HG03575 (cell line): ENCODE data around the gene CRIP3.

Experiments used
- ATAC-seq: cut with Tn5 transposase; IDR thresholded peaks from one replicate; pipeline ENCODE4 v1.9.1; 2021; ENCODE audit not compliant: unreplicated experiment, insufficient number of reproducible peaks, low FRiP score; ENCODE audit errors: extremely low read depth

The CRIP3 gene

GRCh38 chr6:43262780-43263313, 45.8 kb downstream of the CRIP3 start:
- no peak for ATAC-seq

GRCh38 chr6:43262000-43262779, 46.4 kb downstream of the CRIP3 start:
- no peak for ATAC-seq

GRCh38 chr6:43261198-43261597, 47.4 kb downstream of the CRIP3 start:
- no peak for ATAC-seq

- ATAC-seq, result no peak
Observed at GRCh38 chr6:43260791-43261190, 47.8 kb downstream of the CRIP3 start.

GRCh38 chr6:43258807-43259686, 49.6 kb downstream of the CRIP3 start:
- ATAC-seq, result no peak

- no peak for ATAC-seq
Observed at GRCh38 chr6:43258180-43258579, 50.4 kb downstream of the CRIP3 start.

GRCh38 chr6:43257367-43258145, 51.1 kb downstream of the CRIP3 start:
- no peak for ATAC-seq

GRCh38 chr6:43256670-43257366, 51.8 kb downstream of the CRIP3 start:
- no peak for ATAC-seq
